SK-N-SH (cell line): ENCODE measurements around the gene OIP5. TPM values are rescaled to one million over a fixed set of nuclear protein-coding genes. Genes with fewer than 3 reads are reported as not detected.

Experiments used
- CTCF ChIA-PET: fragments of 300-600, 350-600 bp; formaldehyde crosslinking; extraction: SDS; loops from one replicate; lab custom pipeline; 2021; lab: Yijun Ruan, JAX
- POLR2A ChIA-PET: fragments of 350-600 bp; sonication (Branson Sonifier 250); formaldehyde crosslinking; extraction: SDS; loops from one replicate; lab custom pipeline; 2020; ENCODE audit warnings: antibody characterized with exemption, inconsistent platforms; lab: Yijun Ruan, JAX
- DNase-seq: peaks from one replicate; pipeline ENCODE4 v3.0.0; 2012
- H2AFZ ChIP-seq: fragments of 200-600 bp; sonication (generic); 2 replicates; pipeline ENCODE4 v1.8.1; 2016; ENCODE audit warnings: antibody characterized with exemption, mild to moderate bottlenecking, low read depth
- H3F3A ChIP-seq: fragments of 200-600 bp; sonication (generic); replicated peaks from 2 replicates; pipeline ENCODE3; 2016; ENCODE audit warnings: antibody characterized with exemption, mild to moderate bottlenecking; ENCODE audit not compliant: insufficient read depth
- H3K27ac ChIP-seq, 2 experiments: fragments of 200-500 bp in 1 of 2; fragments of 200-600 bp in 1 of 2; sonication (Bioruptor generic) in 1 of 2; sonication (generic), shearing (Covaris generic) in 1 of 2; 2 replicates each; pipeline versions ENCODE4 v1.5.1 to v1.6.1; 2014 to 2016; ENCODE audit warnings: low read depth in 2 of 2, inconsistent platforms in 1 of 2, low read length in 1 of 2, mild to moderate bottlenecking in 1 of 2, mixed read lengths in 1 of 2
- H3K27me3 ChIP-seq: fragments of 200-600 bp; sonication (generic), shearing (Covaris generic); 2 replicates; pipeline ENCODE4 v1.6.1; 2016; ENCODE audit warnings: mixed run types; ENCODE audit not compliant: insufficient read depth
- H3K36me3 ChIP-seq, 2 experiments: fragments of 200-500 bp in 1 of 2; fragments of 200-600 bp in 1 of 2; sonication (Bioruptor generic) in 1 of 2; sonication (generic) in 1 of 2; replicated peaks in 1 of 2; 2 replicates each; pipeline versions ENCODE3 to v1.5.1; 2014 to 2016; ENCODE audit warnings: low read length in 1 of 2, mild to moderate bottlenecking in 1 of 2; ENCODE audit not compliant: insufficient read depth in 2 of 2, control insufficient read depth in 1 of 2
- H3K4me1 ChIP-seq, 2 experiments: fragments of 200-500 bp in 1 of 2; fragments of 200-600 bp in 1 of 2; sonication (Bioruptor generic) in 1 of 2; sonication (generic), shearing (Covaris generic) in 1 of 2; 2 replicates each; pipeline versions ENCODE4 v1.5.1 to v1.6.1; 2014 to 2016; ENCODE audit warnings: low read depth in 1 of 2, low read length in 1 of 2, mixed run types in 1 of 2; ENCODE audit not compliant: insufficient read depth in 2 of 2, control insufficient read depth in 1 of 2
- H3K4me2 ChIP-seq: fragments of 200-600 bp; sonication (generic), shearing (Covaris generic); 2 replicates; pipeline ENCODE4 v1.6.1; 2017; ENCODE audit warnings: mixed run types
- H3K4me3 ChIP-seq, 2 experiments: fragments of 200-500 bp in 1 of 2; fragments of 200-600 bp in 1 of 2; sonication (Bioruptor generic) in 1 of 2; sonication (generic), shearing (Covaris generic) in 1 of 2; 2 replicates each; pipeline versions ENCODE4 v1.5.1 to v1.8.1; 2014 to 2016; ENCODE audit warnings: low read depth in 2 of 2, inconsistent platforms in 1 of 2, low read length in 1 of 2, mild to moderate bottlenecking in 1 of 2, mixed read lengths in 1 of 2, moderate library complexity in 1 of 2
- H3K79me2 ChIP-seq: fragments of 200-600 bp; sonication (generic); 2 replicates; pipeline ENCODE4 v1.8.1; 2017; ENCODE audit warnings: mild to moderate bottlenecking; ENCODE audit not compliant: insufficient read depth
- H3K9ac ChIP-seq: fragments of 200-600 bp; sonication (generic); 2 replicates; pipeline ENCODE4 v1.6.1; 2017; ENCODE audit warnings: mixed run types
- H3K9me2 ChIP-seq: fragments of 200-600 bp; sonication (generic); 2 replicates; pipeline ENCODE4 v1.6.1; 2017; ENCODE audit warnings: mixed run types
- H3K9me3 ChIP-seq: fragments of 200-600 bp; sonication (generic); 2 replicates; pipeline ENCODE4 v1.6.1; 2017; ENCODE audit warnings: mixed run types, mild to moderate bottlenecking, moderate library complexity
- H4K20me1 ChIP-seq: fragments of 200-600 bp; sonication (generic); 2 replicates; pipeline ENCODE4 v1.6.1; 2017; ENCODE audit warnings: mild to moderate bottlenecking, mixed run types; ENCODE audit not compliant: insufficient read depth
- ELF1 ChIP-seq: IDR thresholded peaks from 2 replicates; pipeline ENCODE4 v1.4.0; 2012
- FOXM1 ChIP-seq: IDR thresholded peaks from 2 replicates; pipeline ENCODE4 v1.4.0; 2012; ENCODE audit warnings: low read depth, mild to moderate bottlenecking
- GATA2 ChIP-seq: sonication (generic); formaldehyde crosslinking; IDR thresholded peaks from 2 replicates; pipeline ENCODE4 v1.5.0; 2020; ENCODE audit warnings: mild to moderate bottlenecking, missing genetic modification reagents
- NFIC ChIP-seq: IDR thresholded peaks from 2 replicates; pipeline ENCODE4 v1.4.0; 2012; ENCODE audit warnings: borderline replicate concordance
- RAD21 ChIP-seq: IDR thresholded peaks from 2 replicates; pipeline ENCODE4 v1.6.1; 2012; ENCODE audit warnings: mild to moderate bottlenecking, low read length
- RFX5 ChIP-seq: IDR thresholded peaks from 2 replicates; pipeline ENCODE4 v1.6.1; 2012; ENCODE audit warnings: mild to moderate bottlenecking, improper control_type of control experiment, low read length
- RXRA ChIP-seq: IDR thresholded peaks from 2 replicates; pipeline ENCODE4 v1.4.0; 2012; ENCODE audit warnings: low read depth, mild to moderate bottlenecking, borderline replicate concordance
- SIN3A ChIP-seq: IDR thresholded peaks from 2 replicates; pipeline ENCODE4 v1.6.1; 2012; ENCODE audit warnings: low read depth, mild to moderate bottlenecking, low read length, moderate library complexity, borderline replicate concordance
- SMC3 ChIP-seq: IDR thresholded peaks from 2 replicates; pipeline ENCODE4 v1.6.1; 2012; ENCODE audit warnings: low read depth, low read length, improper control_type of control experiment
- TEAD4 ChIP-seq: IDR thresholded peaks from 2 replicates; pipeline ENCODE4 v1.4.0; 2012; ENCODE audit warnings: mild to moderate bottlenecking, borderline replicate concordance; ENCODE audit not compliant: insufficient read depth
- YY1 ChIP-seq: IDR thresholded peaks from 2 replicates; pipeline ENCODE4 v1.4.0; 2012; ENCODE audit warnings: low read depth, mild to moderate bottlenecking
- WGBS: methylation state at CpG from one replicate; pipeline ENCODE4 v1.1.6; 2017; ENCODE audit warnings: low lambda C conversion rate; 5-methylcytosine and 5-hydroxymethylcytosine counted together
- polyA plus RNA-seq, 3 experiments: library from polyadenylated mRNA; depleted of rRNA; stranded (reverse); fragments of >200 nt; gene quantifications; 2 replicates each; pipeline ENCODE4 v1.2.3, GENCODE V29; 2012
- TF ChIP-seq, protein P1 (sequence below): IDR thresholded peaks from 2 replicates; pipeline ENCODE4 v1.6.1; 2012; ENCODE audit warnings: mild to moderate bottlenecking, low read depth, low read length, moderate library complexity
- TF ChIP-seq, protein P2 (sequence below): fragments of 150-350 bp; IDR thresholded peaks from 2 replicates; pipeline ENCODE4 v1.6.1; 2016; ENCODE audit warnings: mild to moderate bottlenecking, low read depth, low read length
- TF ChIP-seq, protein P3 (sequence below): IDR thresholded peaks from 2 replicates; pipeline ENCODE4 v1.4.0; 2012; ENCODE audit warnings: low read depth, borderline replicate concordance

The OIP5 gene
- polyA plus RNA-seq, 1 of the 3 experiments (the other 2 are of a cell fraction): 8.4 TPM

DNA sequence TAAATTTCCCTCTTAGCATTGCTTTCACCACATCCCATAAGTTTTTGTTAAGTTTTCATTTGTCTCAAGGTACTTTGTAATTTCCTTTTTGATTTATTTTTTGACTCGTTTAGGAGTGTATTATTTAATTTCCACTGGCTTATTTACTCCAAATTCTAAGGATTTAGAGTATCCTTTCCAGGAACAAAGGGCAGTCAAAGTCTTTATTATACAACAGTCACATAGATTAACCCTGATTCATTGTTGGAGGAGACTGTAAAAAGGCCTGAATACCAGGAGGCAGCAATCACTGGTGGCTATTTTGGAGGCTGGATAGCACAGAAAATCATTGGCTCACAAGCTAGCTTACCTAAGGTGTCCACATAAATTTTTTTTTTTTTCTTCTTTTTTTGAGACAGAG is 39.9 kb downstream of the OIP5 start:
- Histone ChIP-seq H3K4me2 (no peak overlapping the region), H3K4me3 (no peak overlapping the region), H3K79me2 (peaks cover 31% of the 10 kb centered on the region), H3K27me3 (no peaks in the 10 kb centered on the region), H3K36me3 (peaks cover 16 to 42% of the 10 kb centered on the region in 2 experiments), H3K9ac (no peak overlapping the region), H2AFZ (no peak overlapping the region), H4K20me1 (no peaks in the 10 kb centered on the region), H3K9me3 (no peaks in the 10 kb centered on the region), H3K27ac (no peak overlapping the region), H3K4me1 (no peaks in the 10 kb centered on the region), H3K9me2 (no peaks in the 10 kb centered on the region), H3F3A (no peaks in the 10 kb centered on the region)
- POLR2A ChIA-PET: no interaction called here
- no peak for TF ChIP-seq RXRA
- TF ChIP-seq NFIC: no peak
- TF ChIP-seq, protein P1, sequence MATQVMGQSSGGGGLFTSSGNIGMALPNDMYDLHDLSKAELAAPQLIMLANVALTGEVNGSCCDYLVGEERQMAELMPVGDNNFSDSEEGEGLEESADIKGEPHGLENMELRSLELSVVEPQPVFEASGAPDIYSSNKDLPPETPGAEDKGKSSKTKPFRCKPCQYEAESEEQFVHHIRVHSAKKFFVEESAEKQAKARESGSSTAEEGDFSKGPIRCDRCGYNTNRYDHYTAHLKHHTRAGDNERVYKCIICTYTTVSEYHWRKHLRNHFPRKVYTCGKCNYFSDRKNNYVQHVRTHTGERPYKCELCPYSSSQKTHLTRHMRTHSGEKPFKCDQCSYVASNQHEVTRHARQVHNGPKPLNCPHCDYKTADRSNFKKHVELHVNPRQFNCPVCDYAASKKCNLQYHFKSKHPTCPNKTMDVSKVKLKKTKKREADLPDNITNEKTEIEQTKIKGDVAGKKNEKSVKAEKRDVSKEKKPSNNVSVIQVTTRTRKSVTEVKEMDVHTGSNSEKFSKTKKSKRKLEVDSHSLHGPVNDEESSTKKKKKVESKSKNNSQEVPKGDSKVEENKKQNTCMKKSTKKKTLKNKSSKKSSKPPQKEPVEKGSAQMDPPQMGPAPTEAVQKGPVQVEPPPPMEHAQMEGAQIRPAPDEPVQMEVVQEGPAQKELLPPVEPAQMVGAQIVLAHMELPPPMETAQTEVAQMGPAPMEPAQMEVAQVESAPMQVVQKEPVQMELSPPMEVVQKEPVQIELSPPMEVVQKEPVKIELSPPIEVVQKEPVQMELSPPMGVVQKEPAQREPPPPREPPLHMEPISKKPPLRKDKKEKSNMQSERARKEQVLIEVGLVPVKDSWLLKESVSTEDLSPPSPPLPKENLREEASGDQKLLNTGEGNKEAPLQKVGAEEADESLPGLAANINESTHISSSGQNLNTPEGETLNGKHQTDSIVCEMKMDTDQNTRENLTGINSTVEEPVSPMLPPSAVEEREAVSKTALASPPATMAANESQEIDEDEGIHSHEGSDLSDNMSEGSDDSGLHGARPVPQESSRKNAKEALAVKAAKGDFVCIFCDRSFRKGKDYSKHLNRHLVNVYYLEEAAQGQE: no peak
- TF ChIP-seq RFX5: no peak
- TF ChIP-seq FOXM1: no peak
- TF ChIP-seq ELF1: no peak
- TF ChIP-seq RAD21: no peak
- TF ChIP-seq, protein P2, sequence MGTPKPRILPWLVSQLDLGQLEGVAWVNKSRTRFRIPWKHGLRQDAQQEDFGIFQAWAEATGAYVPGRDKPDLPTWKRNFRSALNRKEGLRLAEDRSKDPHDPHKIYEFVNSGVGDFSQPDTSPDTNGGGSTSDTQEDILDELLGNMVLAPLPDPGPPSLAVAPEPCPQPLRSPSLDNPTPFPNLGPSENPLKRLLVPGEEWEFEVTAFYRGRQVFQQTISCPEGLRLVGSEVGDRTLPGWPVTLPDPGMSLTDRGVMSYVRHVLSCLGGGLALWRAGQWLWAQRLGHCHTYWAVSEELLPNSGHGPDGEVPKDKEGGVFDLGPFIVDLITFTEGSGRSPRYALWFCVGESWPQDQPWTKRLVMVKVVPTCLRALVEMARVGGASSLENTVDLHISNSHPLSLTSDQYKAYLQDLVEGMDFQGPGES: no peak
- no peak for DNase-seq
- CTCF ChIA-PET: no interaction called here
- 67% methylated on average over 1 of the region's 1 CpG for WGBS

DNA sequence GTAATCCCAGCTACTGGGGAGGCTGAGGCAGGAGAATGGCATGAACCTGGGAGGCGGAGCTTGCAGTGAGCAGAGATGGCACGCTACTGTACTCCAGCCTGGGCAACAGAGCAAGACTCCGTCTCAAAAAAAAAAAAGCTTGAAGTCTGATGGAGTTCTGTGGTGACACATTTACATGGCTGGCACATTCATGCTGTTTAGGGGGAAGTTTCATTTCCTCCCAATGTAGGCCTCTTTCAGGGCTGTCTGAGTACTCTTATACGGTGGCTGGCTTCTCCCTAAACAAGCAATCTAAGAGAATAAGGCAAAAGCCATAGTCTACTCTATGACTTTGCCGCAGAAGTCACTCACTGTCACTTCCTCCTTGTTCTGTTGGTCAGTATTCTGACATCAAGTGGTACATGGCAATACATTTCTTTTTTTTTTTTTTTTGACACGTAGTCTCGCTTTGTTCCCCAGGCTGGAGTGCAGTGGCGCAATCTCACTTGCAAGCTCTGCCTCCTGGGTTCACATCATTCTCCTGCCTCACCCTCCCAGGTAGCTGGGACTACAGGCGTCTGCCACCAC is 41.2 kb downstream of the OIP5 start:
- no peak for TF ChIP-seq YY1
- TF ChIP-seq SMC3: no peak
- TF ChIP-seq, protein P3, sequence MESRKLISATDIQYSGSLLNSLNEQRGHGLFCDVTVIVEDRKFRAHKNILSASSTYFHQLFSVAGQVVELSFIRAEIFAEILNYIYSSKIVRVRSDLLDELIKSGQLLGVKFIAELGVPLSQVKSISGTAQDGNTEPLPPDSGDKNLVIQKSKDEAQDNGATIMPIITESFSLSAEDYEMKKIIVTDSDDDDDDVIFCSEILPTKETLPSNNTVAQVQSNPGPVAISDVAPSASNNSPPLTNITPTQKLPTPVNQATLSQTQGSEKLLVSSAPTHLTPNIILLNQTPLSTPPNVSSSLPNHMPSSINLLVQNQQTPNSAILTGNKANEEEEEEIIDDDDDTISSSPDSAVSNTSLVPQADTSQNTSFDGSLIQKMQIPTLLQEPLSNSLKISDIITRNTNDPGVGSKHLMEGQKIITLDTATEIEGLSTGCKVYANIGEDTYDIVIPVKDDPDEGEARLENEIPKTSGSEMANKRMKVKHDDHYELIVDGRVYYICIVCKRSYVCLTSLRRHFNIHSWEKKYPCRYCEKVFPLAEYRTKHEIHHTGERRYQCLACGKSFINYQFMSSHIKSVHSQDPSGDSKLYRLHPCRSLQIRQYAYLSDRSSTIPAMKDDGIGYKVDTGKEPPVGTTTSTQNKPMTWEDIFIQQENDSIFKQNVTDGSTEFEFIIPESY: no peak
- TF ChIP-seq NFIC: no peak
- TF ChIP-seq GATA2 (CRISPR knock-in tag): no peak
- TF ChIP-seq SIN3A: no peak
- no peak for TF ChIP-seq TEAD4
- WGBS: 98% methylated on average over 9 of the region's 9 CpGs
- no peak overlapping the region for H3K27ac ChIP-seq
- H2AFZ ChIP-seq: no peak overlapping the region
- no peaks in the 10 kb centered on the region for H4K20me1 ChIP-seq
- H3K4me3 ChIP-seq: no peak overlapping the region
- H3K4me2 ChIP-seq: no peak overlapping the region
- no peaks in the 10 kb centered on the region for H3K9me3 ChIP-seq
- H3K36me3 ChIP-seq: peaks cover 25 to 46% of the 10 kb centered on the region in 2 experiments
- H3K27me3 ChIP-seq: no peaks in the 10 kb centered on the region
- no peak overlapping the region for H3K9ac ChIP-seq
- H3F3A ChIP-seq: no peaks in the 10 kb centered on the region
- no peak for DNase-seq
- POLR2A ChIA-PET: interaction anchor here (0.6 kb wide), 1 partner anchor 484 kb away, joined by 3 read pairs; the partner anchor contains the start of genes DNAJC17 and ZFYVE19
- H3K4me1 ChIP-seq: no peaks in the 10 kb centered on the region
- CTCF ChIA-PET: no interaction called here
- peaks cover 44% of the 10 kb centered on the region for H3K79me2 ChIP-seq
- no peaks in the 10 kb centered on the region for H3K9me2 ChIP-seq
